HG03342 (cell line): ENCODE measurements around the gene PRR14L.
"Not testable (repeated sequence)": the region's sequence is repeated elsewhere in the genome, so short reads cannot be mapped to it uniquely, and the experiment has no call there.

ENCODE experiments used
- ATAC-seq: cut with Tn5 transposase; IDR thresholded peaks from one replicate; pipeline ENCODE4 v1.9.1; 2021; ENCODE audit warnings: mild to moderate bottlenecking, moderate library complexity; ENCODE audit not compliant: unreplicated experiment

Gene PRR14L

DNA sequence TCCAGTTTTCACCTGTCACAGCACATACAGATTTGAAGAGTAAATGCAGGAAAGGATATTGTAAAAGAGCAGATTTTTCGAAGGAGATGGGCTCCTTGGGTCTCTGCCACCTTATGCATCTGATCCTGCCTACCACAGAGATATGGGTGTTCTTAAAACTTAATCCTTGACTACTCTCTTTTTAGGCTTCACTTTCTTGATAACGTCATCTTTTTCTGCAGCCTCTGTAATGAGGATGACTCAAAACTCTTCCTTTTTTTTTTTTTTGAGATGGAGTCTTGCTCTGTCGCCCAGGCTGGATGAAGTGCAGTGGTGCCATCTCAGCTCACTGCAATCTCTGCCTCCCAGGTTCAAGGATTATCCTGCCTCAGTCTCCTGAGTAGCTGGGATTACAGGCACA lies 7.8 kb downstream of the PRR14L start:
- ATAC-seq = no peak

DNA sequence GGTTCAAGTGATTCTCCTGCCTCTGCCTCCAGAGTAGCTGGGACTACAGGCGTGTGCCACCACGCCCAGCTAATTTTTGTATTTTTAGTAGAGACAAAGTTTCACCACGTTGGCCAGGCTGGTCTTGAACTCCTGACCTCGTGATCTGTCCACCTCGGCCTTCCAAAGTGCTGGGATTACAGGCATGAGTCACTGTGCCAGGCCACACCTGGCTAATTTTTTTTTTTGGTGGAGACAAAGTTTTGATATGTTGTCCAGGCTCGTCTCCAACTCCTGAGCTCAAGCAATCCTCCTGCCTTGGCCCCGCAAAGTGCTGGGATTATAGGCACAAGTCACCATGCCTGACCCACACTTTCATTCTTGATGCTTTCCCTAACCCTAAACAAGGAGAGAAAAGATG lies 9.6 kb downstream of the PRR14L start:
- not testable (repeated sequence) for ATAC-seq

- no peak for ATAC-seq
Measured at GRCh38 chr22:31739795-31740201, 10.1 kb downstream of the PRR14L start.

- no peak for ATAC-seq
Measured at GRCh38 chr22:31738566-31738965, 11.4 kb downstream of the PRR14L start.

DNA sequence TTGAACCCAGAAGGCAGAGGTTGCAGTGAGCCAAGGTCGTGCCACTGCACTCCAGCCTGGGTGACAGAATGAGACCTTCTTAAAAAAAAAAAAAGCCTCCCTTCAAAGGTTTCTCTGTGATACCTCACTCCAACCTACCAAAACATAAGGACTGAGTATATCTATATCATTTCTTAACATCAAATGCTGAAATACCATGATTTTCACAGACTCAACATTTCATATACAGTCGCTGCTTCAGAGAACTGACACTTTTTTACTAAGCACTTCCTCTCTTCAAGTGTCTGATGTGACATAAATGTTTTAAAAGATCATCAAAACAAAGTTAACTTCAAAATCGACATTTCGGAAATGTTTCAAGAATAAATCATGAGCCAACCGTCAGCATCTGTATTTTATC lies 12.0 kb downstream of the PRR14L start:
- ATAC-seq = no peak

GRCh38 chr22:31736458-31736857 lies 13.5 kb downstream of the PRR14L start:
- no peak for ATAC-seq

DNA sequence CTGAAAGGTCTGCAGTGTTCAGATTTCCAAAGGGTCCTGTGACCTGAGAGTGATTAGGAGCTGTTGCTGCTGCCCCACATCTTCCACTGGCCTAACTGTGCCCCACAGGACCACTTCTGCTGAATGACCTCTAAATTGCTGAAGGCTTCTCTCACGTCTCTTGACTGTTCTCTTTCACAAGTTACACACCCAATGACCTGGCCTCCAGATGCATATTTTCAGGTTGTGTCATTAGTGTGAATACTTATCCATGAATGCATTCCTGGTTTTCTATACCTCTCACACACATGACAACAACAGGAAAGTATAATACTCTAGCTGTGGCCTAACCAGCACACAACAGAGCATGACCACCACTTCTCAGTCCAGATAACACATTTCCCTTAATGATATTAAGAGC lies 15.4 kb downstream of the PRR14L start:
- no peak for ATAC-seq

- no peak for ATAC-seq
Measured at GRCh38 chr22:31733580-31734079, 16.3 kb downstream of the PRR14L start.

- ATAC-seq = no peak
Measured at GRCh38 chr22:31732089-31732829, 17.7 kb downstream of the PRR14L start.

DNA sequence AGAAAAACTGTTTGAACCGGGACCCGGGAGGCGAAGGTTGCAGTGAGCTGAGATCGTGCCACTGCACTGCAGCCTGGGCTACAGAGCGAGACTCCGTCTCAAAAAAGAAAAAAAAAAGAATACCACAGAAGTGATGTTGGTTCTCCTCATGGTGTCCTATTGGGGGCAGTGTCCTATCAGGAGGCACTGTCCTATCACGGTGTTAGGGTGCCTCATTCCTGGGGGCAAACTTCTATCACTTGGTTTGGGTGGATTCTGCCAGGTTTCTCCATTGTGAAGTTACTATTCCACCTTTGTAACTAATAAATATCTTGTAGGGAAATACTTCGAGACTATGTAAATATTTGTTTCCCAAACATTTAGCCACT lies 19.6 kb downstream of the PRR14L start:
- ATAC-seq = no peak

- no peak for ATAC-seq
Measured at GRCh38 chr22:31728857-31729256, 21.1 kb downstream of the PRR14L start.

DNA sequence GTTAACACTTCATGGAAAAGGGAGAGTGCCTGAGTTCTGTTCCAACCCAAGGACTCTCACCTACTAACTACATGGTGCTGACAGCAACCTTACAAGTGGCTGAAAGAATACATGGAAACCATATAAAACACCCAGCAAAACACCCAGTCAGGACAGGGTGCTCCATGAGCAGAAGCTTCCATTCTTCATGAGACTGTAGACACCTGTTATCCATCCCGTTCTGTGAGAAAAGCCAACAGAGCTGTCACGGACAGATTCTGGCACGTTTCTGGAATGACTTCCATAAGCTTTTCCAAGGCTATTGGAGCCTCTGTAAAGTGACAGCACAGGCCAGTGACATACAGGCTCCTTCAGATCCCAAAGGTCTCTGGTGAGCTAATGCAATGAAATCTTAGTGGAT lies 23.2 kb downstream of the PRR14L start:
- no peak for ATAC-seq

DNA sequence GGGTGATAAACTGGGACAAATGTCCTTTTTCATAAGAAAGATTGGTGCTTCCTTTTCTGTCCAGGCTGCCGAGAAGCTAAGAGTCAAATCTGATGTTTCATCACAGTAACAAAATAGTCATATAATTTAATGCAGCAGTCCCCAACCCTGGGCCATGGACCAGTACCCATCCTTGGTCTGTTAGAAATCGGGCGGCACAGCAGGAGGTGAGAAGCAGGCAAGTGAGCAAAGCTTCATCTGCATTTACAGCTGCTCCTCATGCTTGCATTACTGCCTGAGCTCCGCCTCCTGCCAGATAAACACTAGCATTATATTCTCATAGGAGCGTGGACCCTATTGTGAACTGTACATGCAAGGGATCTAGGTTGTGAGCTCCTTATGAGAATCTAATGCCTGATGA lies 26.2 kb downstream of the PRR14L start:
- ATAC-seq = no peak

DNA sequence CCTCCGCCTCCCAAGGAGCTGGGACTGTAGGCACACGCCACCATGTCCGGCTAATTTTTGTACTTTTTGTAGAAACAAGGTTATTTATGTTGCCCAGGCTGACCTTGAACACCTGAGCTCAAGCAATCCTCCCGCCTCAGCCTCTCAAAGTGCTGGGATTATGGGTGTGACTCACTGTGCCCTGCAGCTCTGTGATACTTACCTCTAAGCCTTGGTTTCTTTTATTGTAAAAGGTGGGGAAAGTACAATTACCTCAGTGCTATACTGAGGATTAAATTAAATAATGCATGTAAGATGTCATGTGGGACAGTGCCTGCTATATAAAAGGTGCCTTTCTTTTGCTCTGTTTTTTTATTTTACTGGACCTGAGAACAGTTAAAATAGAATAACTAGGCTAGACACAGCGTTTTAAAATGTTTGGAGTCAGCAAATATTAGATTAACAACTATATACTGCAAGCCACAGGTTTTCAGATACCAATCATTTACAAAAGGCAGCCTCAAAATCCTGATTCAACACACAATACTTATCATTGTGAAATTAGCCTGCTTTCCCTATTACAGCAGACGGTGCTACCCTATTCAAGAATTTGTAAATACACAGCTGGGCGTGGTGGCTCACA lies 30.0 kb downstream of the PRR14L start:
- ATAC-seq = no peak

DNA sequence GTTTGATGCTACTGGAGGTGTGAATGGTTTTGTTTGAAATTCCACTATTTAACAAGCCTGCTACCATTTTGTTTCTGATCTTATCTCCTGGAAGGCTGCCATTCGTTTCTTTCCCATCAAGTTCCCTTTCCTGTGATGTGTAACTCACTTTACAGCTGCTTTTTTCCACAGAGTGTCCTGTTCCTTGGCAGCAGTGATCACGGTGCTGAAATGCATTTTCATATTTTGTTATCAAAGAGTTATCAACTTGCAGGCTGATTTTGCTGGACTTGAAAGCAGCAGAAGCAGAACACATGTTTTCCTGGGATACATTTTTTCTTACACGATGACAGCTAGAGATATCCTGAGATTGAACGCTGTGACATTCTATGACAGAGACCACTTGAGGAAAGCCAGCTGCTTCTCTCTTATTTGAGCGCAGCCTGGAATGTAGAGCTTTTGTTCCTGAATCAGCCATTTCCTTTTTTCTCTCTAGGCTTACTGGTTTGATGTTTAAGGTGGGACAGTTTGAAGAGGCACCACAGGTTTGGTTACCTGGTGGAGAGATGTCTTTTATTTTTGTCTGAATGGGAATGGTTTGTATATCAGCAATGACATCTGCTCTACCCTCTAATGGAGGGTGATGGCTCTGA lies 34.7 kb downstream of the PRR14L start:
- ATAC-seq = no peak

DNA sequence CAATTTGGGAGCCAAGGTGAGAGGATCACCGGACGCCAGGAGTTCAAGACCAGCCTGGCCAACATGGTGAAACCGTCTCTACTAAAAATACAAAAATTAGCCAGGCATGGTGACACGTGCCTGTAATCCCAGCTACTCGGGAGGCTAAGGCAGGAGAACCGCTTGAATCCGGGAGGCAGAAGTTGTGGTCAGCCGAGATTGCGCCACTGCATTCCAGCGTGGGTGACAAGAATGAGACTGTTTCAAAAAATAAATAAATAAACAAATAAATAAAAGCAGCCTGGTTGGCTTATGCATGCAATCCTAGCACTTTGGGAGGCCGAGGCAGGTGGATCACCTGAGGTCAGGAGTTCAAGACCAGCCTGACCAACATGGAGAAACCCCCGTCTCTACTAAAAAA lies 38.7 kb downstream of the PRR14L start:
- ATAC-seq = not testable (repeated sequence)

GRCh38 chr22:31707519-31707918 lies 42.4 kb downstream of the PRR14L start:
- ATAC-seq = no peak

GRCh38 chr22:31695423-31695822 lies 54.5 kb downstream of the PRR14L start:
- ATAC-seq = no peak

DNA sequence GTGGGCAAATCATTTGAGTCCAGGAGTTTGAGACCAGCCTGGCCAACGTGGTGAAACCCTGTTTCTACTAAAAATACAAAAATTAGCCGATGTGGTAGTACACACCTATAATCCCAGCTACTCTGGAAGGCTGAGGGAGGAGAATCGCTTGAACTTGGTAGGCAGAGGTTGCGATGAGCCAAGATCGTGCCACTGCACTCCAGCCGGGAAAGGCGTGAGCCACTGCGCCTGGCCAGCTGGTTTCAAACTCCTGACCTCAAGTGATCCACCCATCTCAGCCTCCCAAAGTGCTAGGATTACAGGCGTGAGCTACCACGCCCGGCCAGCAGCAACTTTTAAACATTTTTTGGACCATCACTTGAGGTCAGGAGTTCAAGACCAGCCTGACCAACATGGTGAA lies 55.9 kb downstream of the PRR14L start:
- ATAC-seq = not testable (repeated sequence)

DNA sequence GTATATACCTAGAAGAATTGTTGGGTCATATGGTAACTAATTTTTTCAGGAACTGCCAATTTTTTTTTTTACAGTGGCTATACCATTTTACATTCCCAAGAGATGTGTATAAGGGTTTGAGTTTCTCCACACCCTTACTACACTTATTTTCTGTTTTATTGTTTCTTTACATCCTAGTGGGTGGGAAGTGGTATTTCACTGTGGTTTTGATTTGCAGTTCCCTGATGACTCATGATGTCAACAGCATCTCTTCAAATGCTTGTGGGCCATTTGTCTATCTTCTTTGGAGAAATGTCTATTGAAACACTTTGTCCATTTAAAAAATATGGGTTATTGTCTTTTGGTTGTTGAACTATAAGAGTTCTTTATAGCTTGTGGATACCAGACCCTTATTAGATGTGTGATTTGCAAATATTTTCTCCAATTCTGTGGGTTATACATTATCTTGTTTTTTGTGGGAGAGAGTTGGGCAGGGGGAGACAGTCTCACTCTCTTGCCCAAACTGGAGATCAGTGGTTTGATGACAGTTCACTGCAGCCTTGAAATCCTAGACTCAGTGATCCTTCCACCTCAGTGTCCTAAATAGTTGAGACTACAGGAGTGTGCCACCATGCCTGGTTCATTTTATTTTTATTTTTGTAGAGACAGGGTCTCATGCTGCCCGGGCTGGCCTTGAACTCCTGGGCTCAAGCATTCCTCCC lies 57.6 kb downstream of the PRR14L start:
- no peak for ATAC-seq

DNA sequence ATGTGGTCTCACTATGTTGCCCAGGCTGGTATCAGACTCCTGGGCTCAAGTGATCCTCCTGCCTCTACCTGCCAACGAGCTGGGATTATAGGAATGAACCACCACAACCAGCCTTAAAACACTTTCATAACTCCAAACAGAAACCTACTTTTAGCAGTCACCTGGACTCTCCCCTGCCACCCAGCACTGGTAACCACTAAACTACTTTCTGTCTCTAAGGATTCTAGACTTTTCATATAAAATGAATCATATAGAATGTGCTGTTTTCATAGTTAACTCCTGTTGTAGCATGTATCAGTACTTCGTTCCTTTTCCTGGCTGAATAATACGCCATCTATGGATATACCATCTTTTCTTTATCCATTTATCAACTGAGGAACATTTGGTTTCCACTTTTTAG lies 58.5 kb downstream of the PRR14L start:
- no peak for ATAC-seq
